K562 treated with DMSO at 1 percent for 24 hours (cell line): ENCODE data around the gene SERINC4. TPM values are rescaled to one million over a fixed set of nuclear protein-coding genes. Genes with fewer than 3 reads are reported as not detected.

Experiments used
- total RNA-seq: library from RNA; unstranded; fragments of 300-600 nt; gene quantifications from 2 replicates; pipeline ENCODE4 v1.2.3, GENCODE V29; 2022; ENCODE audit warnings: low read depth; ENCODE audit not compliant: insufficient read depth

The SERINC4 gene
- total RNA-seq = 0.65 and 1.3 TPM in 2 replicates

DNA sequence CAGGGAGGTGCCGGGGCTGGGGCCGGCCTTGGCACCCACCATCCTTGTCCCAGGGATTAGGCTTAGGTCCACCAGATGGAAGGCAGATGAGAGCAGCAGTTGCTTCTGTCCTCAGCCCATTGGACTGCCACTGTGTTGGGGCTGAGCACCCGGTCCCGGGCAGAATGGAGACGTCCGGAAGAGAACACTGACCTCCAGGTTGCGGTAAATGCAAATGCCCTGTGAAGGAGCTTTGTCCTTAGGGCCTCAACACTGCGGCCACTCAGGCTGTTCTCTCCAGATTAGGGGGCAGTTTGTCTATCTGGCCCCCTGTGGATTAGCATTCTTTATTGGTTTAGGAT lies at the start of gene SERINC4:
Gene SERINC4 (minus strand): TSS at position 276 of the 341 bp plus-strand sequence. CDS start 234 bp downstream, at position 42.

DNA sequence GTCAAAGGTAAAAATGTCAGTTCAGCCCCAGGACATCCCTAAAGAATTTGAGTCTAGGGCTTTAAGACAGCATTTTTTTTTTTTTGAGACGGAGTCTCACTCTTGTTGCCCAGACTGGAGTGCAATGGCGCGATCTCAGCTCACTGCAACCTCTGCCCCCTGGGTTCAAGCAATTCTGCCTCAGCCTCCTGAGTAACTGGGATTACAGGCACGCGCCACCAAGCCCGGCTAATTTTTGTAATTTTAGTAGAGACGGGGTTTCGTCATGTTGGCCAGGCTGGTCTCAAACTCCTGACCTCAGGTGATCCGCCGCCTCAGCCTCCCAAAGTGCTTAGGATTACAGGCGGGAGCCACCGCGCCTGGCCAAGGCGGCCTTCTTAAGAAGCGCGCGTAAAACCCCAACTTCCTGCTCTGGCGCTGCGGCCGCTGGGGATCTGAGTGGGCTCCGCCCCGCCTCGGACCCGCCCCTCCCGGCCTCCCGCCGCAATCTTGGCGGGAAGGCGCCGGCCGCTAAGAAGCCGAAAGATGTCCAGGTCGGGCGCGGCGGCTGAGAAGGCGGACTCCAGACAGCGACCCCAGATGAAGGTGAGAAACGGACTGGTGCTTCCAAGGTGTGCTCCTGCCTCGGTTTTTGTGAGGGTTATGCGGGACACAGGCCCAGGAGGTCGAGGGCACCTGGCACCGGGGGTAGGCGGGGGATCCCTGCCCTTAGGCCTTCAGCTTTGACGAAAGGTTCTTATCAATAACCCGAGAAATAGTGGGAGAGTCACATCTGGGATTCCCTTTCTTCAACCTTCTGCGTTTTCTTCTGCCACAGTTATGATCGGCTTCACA lies 26.7 kb upstream of the SERINC4 start, which contains the start of gene WDR76:
Gene WDR76 (plus strand): TSS at position 495 of the 834 bp plus-strand sequence. CDS start 31 bp downstream, at position 526.

DNA sequence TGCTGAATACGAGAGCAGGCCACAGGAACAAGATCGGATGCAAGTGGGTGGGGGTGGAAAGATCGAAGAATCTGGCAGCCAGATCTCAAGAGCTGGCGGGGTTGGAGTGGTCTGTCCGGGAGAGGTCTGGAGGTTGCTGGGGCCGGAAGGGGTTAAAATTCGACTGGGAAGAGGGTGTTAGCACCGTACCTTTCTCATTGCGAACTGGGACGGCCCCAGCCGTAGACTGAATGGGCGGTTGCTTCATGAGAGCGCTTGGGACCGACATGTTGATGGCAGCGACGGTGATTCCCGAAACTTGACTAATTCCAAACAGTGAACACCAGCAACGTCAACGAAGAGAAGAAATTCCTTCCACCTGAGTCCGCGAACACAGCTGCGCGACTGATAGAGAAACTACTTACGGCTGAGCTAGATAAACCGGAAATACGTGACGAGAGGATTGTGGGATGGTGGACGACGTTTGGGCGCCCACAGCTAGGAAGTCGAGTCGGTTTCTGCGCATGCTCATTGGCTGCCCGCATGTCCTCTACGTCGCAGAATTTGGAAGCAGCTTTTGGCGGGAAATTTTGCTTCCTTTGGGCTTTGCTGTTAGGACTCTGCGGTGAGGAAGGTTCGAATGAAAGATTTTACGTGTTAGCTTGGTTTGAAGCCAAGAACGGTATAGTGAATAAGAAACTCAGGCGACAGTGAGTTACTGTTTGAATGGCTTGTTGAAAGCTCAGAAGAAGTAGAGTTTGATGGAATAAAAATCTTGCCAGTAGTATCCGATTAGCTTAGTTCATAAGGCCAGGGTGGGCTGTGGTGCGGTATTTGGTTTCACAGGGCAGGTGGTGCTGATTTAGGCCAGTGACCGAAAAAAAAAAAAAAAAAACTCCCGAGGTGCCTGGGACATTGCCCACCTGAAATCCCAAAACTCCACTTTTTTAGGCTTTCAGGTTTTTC lies 24.6 kb upstream of the SERINC4 start, which contains the start of gene MFAP1:
Gene MFAP1 (minus strand): TSS at position 389 of the 945 bp plus-strand sequence. CDS start 121 bp downstream, at position 268.

DNA sequence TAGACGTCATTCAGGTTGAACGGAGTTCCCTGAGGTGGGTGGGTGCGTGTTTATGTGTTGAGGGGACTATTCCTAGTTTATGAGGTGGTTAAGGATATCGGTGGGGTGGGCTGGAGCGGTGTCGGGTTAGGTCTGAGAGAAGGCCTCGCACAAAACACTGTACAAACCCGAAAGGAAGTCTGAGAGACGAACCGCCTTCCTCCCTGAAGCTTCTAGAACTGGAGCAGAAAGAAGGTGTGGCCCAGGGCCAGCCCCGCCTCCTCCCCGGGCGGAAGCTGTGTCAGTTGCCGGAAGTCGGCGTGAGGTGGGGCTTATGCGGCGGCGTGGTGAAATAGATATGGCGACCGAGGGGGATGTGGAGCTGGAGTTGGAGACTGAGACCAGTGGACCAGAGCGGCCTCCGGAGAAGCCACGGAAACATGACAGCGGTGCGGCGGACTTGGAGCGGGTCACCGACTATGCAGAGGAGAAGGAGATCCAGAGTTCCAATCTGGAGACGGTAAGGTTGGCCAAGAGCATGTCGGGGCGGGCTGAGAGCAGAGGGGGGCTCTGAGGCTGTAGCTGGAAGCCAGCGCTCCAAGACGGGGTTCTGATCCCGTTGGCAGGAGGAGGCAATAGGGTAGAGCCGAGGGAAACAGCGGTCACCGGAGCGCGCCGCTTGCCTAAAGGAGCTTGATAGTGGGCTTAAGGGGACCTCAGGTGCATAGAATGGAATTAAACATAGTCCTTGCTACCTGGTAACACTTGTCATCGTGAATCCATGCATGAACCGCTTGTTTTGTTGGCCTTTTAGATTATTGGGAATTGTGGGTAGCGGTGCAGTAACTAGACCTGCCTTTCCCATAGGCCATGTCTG lies 494 bp upstream of the SERINC4 start, which contains the start of gene HYPK:
Gene HYPK (plus strand): TSS at position 314 of the 856 bp plus-strand sequence. CDS start 24 bp downstream, at position 338.

DNA sequence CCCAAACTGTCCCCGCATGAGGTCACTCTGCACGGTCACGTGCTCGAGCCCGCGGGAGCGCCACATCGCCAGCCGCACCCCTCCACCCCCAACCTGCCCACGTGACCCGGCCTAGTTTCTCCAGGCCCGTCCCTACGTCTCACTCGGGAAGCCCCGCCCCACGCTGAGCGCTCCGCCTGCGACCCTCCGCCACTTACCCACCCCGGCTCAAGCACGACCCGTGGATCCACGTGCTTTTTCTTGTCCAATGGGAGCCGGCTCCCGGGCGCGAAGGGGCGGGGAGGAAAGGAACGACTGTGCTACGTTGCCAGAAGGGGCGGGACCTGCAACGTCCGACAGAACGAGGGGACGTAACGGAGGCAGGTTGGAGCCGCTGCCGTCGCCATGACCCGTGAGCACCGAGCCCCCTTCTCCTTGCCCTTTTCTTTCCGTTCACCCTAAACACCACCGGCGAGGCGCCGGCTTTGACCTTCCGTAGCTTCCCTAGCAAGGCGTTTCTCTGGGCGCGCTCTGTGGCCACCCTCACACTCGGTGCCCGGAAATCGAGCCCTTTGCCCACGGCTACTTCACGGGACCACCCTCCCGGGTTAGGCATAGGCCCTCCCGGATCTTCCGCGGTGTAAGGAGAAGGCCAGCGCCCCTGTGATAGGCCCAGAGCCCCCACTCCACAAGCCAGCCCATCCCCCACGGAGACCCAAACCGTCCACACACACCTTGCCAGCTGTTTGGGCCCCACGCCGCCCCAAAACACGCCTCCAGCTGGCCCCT lies 7.8 kb downstream of the SERINC4 start, which contains the start of gene SERF2:
Gene SERF2 (plus strand): TSS at position 328 of the 768 bp plus-strand sequence. CDS start 57 bp downstream, at position 385.

DNA sequence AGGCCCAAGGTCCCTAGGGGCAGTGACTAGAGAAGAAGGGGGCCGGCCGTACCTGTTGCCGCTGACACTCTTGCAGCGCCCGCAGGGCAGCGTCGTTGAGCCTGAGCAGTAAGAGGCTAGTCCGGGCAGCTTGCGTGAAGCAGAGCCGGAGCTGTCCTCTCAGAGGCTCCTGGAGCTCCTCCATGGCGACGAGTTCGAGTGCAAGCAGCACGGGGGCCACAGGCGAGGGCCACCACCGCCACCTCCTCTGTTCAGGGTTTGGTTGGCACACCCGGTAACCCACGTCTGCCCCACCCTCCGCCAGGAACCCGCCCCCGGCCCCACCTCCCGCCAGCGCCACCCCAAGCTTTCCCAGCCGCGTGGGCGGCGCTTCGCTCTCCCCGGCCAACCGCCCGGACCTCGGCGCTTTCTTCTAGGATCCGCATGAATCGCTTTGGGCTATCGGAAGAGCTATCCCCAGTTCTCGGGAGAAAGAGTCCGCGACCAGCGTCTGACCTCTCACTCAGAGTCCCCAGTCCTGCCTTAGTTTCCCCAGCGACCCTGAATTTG lies 23.2 kb downstream of the SERINC4 start, which contains the start of gene ELL3:
Gene ELL3 (minus strand): TSS at position 249 of the 549 bp plus-strand sequence. CDS start 65 bp downstream, at position 184.

DNA sequence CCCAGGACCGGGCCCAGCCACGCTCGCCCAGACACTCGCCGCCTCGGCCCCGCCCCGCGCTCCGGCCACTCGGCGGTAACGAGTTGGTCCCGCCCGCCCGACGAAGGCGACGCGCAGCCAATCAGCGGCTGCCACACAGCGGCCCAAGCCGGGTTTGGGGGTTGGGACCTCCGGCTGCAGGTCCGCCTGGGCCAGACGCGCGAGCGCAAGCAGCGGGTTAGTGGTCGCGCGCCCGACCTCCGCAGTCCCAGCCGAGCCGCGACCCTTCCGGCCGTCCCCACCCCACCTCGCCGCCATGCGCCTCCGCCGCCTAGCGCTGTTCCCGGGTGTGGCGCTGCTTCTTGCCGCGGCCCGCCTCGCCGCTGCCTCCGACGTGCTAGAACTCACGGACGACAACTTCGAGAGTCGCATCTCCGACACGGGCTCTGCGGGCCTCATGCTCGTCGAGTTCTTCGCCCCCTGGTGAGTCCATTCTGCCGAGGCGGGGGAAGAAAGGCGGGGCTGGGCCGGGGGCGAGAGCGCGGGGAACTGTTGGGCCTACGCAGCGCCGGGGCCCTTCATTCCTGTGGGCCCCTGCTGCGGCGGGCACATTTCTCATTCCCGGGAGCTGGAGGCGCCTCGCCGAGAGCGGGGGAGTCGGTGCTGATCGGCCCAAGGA lies 53.6 kb downstream of the SERINC4 start, which contains the start of gene PDIA3:
Gene PDIA3 (plus strand): TSS at position 194 of the 658 bp plus-strand sequence. CDS start 102 bp downstream, at position 296.

Other genes with a start within 250 kb of the SERINC4 start
- gene PPIP5K1, start 210.0 kb downstream of the SERINC4 start, total RNA-seq = 28.3 and 35.7 TPM in 2 replicates
- 1.1 and 2.4 TPM in 2 replicates for gene CKMT1B, start 206.2 kb downstream of the SERINC4 start, total RNA-seq
- 0.13 TPM in 1 of 2 replicates, not detected in the other for gene STRC, start 181.4 kb downstream of the SERINC4 start, total RNA-seq
- 1.2 and 1.5 TPM in 2 replicates for gene CATSPER2, start 151.4 kb downstream of the SERINC4 start, total RNA-seq
- gene CKMT1A, start 106.4 kb downstream of the SERINC4 start, total RNA-seq = 0.63 and 1.1 TPM in 2 replicates
- gene PDIA3, start 53.8 kb downstream of the SERINC4 start, total RNA-seq = 118 and 122 TPM in 2 replicates
- gene ELL3, start 23.3 kb downstream of the SERINC4 start, total RNA-seq = 1.9 and 4.7 TPM in 2 replicates
- gene SERF2, start 7.9 kb downstream of the SERINC4 start, total RNA-seq = 415 and 475 TPM in 2 replicates
- 3.9 and 5.1 TPM in 2 replicates for gene HYPK, start 379 bp upstream of the SERINC4 start, total RNA-seq
- gene MFAP1, start 24.5 kb upstream of the SERINC4 start, total RNA-seq = 46.9 and 54.4 TPM in 2 replicates
- 16.5 and 17.2 TPM in 2 replicates for gene WDR76, start 26.8 kb upstream of the SERINC4 start, total RNA-seq